HG02973 (cell line): ENCODE results near the gene FBXO2.
"Not testable (repeated sequence)": the region's sequence is repeated elsewhere in the genome, so short reads cannot be mapped to it uniquely, and the experiment has no call there.

Experiments
- ATAC-seq: cut with Tn5 transposase; IDR thresholded peaks from one replicate; pipeline ENCODE4 v1.9.1; 2021; ENCODE audit warnings: moderate library complexity; ENCODE audit not compliant: unreplicated experiment

Gene FBXO2

DNA sequence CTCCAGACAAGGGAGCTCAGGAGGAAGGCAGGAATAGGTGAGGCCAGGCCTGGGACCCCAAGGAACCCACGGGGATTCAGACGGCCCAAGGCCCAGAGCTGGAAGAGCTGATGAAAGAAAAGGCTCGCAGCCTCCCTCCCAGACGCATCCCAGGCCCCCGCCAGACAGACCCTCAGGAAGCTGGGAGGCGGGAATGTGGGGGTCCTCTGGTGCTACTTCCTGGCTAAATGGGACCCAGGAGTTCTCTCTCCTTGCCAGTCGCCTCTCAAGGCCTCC is 430 bp downstream of the FBXO2 start:
- ATAC-seq = no peak

DNA sequence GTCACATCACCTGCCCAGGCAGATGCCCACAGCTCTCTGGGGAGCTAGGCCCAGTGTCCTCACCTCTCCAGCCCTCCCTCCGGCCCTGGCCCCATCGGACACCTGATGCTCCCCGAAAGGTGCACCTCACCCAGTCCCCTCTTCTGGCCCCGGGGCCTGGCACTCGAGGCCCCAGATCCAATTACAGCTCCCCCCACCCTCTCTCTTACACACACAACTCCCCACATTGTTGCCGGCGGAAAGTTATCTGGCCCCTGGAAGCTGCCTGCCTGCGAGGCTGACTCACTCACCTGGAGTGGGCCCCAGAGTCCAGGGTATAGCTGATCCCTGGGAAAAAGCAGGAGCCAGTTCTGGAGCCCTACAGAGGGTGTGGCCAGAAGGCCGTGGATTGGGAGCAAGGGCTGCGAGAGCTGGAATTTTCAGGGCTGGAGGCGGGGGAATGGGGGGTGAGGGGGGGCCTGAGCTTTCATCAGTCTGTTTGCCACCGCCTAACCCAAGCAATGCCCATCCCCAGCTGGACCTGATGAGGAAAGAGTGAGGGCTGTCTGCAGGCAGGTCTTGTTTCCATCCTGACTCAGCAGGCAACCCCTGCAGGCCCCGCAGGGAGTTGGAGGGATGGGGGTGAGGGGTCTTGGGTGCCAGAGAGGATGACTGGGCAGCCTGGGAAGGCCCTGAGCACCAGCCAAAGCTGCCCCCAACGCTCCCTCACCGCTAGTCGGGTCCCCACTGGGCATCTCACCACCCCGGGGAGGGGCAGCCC is 948 bp downstream of the FBXO2 start:
- no peak for ATAC-seq

DNA sequence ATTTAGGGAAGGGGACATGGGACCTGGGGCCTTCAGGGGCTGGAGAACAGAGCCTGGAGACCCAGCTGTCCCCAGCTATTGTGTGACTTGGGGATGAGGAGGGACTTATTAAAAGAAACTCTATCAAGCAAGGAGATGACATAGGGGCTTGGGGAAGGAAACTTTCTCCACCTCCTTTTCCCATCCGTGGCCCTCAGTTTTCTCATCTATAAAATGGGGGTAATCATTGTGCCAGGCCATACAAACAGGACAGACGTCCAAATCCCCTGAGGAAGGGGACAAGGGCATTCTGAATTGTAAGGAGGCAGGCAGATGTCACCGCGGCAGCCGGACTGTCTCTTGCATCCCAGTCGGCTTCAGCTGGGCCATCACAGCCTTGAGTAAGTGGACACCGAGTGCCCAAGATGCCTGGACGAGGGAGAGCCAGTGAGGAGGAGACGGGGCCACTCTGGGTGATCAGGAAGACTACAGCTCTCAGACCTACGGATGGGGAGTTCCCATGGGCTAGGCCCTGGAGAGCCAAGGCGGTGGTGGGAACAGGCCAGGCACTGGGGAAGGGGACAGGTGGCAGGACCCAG is 1.9 kb downstream of the FBXO2 start:
- no peak for ATAC-seq

DNA sequence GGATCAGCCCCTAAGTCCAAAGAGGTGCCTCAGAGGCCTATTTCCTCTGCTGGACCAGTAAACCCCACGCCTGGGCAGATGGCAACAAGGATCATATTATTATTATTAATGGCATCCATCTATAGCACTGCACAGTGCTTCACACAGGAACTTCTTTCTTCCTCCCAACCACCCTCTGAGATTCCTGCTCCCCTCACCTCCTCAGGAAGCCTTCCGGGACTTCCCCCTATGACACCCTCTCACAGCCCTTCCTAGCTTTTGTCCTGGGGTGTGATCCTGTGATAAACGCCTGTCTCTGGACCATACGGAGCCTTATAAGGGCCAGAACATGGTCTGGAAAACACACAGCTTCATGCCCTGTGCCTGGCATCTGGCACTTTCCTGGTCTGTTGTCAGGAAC is 3.2 kb downstream of the FBXO2 start:
- no peak for ATAC-seq

DNA sequence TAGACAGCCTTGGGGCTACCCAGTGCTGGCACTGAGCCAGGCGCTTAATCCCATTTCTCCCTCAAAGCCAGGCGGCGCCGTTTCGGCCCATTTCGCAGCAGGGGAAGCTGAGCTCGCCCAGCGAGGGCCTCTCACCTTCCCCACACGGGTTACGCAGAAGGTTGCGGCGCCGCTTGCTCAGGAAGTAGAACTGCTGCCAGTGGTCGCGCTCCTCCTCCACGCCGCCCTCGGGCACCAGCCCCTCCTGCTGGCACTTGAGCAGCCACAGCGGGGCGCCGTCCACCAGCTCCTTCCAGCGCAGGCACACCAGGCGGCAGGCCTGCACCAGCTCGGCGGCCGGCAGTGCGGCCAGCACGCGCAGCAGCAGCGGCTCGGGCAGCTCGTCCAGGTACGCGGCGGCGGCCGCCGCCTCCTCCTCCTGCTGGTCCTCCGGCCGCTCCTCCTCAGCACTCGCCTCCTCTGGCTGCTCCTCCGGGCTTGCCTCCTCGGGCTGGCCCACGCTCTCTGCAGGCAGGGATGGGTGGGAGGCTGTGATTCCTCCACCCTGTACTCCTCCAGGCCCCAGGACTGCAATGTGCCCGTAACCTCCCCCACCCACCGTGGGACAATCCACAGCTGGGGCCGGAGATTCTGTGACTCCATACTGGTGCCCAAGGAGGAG is 3.8 kb downstream of the FBXO2 start:
- no peak for ATAC-seq

DNA sequence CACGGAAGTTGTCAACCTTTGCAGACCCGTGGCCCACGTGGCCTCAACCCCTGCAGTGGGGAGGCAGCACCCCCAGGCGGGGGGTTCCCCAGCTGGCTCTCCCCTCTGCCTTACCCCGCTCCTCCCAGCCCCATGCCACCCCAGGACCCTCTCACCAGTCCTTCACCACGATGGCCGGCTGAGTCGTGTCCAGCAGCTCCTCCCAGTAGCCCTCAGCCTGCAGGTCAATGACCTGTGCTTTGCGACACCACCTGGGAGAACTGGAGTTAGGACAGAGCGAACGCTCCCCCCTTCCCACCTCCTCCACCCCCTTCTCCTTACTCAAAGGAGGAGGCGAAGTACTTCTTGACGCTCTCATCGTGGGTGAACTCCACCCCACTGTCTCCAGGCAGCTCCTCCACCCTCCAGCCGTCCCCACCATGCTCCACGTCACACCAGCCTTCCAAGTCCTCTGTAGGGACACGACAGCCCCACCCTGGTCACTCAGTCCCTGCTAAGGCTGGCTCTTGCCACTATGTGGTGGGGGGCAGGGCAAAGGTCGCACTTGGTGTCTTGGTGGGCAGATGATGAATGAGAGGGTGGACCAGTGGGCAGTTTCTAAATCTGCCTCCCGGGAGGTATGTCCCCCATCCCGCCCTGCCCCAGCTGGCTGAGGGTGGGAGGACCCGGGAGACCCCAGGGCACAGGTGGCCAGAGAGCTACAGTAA is 4.5 kb downstream of the FBXO2 start:
- ATAC-seq = no peak

DNA sequence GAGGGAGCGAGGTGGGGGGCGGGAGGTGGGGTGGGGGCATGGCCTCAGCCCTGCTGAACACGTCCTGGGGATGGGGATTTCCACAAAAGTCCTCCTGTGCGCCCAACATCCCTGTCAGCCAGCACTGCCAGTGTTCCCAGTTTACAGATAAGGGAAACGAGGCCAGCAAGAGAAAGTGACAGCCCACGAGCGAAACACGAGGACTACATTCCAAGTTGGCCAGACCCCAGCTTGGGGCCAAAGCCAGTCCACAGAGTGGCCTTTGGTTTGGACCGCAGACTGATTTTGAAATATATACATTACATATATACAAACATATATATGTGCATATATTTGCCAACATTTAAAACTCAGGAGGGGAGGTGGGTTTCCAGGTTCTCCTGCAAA is 5.0 kb downstream of the FBXO2 start:
- ATAC-seq = no peak

DNA sequence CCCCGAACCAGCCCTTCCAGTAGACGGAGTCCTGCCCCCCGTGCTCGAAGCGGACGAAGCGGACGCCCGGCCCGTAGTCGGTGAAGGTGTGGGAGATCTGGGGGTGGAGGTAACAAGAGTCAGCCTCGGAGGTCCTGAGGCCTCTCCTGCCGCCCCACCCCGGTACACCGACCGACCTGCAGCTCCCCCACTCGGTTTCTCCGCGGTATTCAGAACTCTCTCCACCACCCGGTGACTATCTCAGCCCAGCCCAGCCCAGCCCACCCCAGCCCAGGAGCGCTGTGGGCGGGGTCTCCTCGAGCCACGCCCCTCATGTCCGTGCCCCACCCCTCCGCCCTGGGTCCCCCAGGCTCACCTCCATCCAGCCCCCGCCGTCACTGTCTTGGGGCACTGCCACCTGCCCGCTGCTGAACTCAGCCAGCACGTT is 5.5 kb downstream of the FBXO2 start:
- ATAC-seq = no peak

DNA sequence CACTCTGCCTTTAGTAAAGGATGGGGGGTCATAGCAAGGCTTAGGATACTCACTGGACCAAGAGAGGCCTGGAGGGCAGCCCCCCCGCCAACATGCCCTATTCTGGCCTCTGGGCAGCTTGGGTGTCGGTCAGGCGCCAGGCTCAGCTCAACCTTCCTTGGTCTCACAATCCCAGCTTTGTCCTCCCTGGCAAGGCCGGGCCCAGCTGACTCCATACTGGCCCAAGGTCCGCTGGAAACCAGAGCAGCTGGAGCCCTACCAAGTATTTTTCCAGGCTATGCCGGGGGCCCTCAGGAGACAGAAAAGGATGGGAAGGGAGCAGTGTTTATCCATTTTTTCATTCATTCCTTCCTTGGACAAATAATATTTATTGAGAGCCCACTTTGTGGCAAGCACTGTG is 6.2 kb downstream of the FBXO2 start:
- ATAC-seq = no peak

DNA sequence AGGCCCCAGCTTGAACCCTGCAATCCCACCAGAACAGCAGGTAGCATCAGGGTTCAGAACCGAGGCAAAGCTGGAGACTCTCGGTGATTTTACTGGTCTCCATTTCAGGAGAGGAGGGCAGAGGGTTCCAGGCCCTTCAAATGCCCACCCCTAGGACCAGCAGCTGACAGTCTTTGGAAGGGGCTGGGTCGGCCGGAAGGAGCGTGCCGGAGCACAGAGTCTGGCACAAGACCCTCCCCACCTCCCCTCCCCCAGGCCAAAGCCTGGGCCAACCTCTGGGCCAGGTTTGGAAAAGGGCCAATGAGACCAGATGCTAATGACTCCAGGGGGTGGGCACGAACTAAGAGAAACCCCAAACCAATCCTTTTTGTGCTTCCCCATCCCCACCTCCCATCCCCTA is 6.9 kb downstream of the FBXO2 start:
- no peak for ATAC-seq

DNA sequence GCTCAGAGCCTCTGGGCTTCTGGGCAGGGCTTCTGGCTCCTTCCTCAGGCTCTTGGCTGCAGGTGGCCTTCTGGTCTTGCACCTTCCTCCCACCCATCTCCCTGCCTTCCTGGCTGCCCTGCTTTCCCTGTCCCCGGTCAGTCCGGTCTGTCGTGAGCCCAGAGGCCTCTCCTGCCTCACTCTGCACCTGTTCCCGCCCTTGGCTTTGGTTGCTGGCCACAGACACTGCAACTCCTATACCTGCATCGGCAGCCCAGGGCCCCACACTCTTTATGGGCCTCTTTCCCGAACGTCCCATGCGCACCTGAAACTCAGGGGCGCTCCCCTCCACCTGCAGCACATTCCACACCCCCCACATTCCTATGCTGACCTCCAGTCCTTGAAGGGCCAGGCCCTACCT is 7.9 kb downstream of the FBXO2 start:
- no peak for ATAC-seq

DNA sequence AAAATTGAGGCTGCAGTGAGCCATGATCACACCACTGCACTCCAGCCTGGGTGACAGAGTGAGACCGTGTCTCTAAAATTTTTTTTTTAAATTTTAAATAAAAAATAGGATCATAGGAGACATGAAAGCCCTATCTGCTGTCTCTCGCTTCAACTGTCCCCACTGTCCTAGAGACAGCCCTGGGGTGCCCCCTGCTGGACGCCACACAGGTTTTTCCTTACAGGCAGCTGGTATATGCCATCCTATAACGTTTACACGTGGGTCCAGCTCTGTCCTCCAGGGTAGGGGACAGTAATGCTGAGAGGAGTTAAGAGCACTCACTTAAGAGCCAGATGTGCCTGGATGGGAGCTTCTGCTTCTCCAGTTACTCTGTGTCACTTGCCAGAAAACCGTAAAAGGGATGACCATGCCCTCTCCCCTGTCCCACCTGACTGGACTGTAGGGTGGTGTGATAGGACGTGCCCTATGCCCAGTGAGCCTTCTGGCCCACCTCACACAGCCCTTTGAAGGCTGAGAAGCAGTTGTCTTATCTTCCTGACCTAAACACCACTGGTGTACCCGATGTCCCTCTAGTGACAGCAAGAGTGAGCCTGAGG is 8.5 kb downstream of the FBXO2 start:
- ATAC-seq = no peak

DNA sequence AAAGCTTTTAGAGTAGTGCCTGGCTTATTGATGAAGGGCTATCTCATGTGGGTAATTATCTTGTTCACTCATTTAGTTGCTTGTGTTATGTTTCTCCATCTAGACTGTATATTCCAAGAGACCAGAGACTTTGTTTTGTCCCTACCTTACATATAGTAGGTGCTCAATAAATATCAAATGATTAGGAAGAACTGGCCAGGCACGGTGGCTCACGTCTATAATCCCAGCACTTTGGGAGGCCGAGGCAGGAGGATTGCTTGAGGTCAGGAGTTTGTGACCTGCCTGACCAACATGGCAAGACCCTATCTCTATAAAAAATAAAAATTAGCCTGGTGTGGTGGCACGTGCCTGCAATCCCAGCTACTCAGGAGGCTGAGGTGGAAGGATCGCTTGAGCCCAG is 9.0 kb downstream of the FBXO2 start:
- ATAC-seq = no peak

DNA sequence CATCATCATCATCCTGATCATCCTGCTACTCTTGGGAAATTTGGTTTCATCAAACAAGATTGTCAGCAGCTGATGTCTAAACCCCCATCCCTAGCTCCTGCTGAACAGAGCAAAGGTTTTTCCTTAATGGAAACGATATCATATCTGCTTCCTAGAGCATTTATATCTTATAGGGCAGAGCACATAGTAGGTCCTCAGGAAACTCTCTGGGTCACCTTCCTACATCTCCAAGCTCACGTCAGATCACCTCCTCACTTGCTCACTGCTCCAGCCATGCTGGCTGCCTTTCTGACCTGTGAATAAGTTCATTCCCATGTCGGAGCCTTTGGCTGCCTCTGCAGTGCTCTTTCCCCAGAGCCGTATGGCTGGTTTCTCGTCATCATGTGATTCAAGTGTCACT is 10.4 kb downstream of the FBXO2 start:
- ATAC-seq = no peak

DNA sequence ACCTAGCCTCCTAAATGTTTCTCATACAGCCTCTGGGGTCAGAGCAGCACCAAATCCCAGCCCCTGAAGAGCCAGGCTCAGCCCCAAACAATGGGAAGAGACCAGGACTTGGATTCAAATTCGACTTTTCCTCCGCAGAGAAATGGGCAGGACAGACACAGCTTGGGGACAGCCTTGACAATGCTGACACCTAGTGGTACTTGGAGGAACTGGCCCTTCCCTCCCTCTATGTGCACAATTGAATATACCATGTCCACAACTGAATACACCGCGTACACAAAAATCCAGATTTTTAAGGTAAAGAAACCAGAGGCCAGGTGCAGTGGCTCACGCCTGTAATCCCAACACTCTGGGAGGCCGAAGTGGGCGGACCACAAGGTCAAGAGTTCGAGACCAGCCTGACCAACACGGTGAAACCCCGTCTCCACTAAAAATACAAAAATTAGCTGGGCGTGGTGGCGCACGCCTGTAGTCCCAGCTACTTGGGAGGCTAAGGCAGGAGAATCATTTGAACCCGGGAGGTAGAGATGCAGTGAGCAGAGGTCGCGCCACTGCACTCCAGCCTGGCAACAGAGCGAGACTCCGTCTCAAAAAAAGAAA is 11.7 kb downstream of the FBXO2 start:
- ATAC-seq = not testable (repeated sequence)

DNA sequence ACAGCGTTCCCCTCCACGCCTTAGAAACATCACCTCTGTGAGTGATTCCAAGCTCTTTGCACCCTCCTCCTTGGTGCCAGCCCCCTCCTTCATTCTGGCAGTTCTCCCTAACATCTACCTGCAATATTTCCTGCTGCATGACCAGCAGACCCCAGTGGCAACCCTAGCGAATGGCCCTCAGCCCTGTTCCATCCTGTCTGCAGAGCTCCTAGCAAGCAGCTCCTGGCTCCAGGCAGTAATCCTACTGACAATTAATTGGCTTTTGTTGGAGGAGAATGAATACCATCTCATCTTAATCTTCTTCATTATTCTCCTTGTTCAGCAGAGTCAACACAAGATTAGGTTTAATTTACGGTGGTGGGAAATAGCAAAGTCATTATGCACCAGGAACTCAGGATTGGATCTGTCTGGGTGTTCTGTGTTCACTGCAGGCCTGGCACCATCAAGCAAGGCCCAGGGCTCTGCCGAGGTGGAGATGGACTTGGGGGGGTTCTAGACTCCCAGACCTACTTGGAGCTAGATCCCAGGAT is 12.4 kb downstream of the FBXO2 start:
- ATAC-seq = no peak

DNA sequence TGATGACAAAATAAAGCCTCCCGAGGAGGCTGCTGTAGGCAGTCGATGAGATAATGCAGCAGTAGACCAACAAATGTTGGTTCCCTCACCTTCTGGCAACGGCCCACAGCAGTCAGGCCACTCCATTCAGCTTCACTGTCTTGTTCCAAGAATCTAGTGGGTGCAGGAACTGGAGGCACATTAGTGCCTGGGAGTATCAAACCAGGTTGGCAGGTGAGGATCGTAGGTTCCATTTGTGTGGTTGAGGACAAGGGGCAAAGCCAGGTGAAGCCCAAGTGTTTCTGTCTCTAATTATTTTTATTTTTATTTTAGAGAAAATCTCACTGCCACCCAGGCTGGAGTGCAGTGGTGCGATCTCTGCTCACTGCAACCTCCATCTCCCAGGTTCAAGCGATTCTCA is 13.3 kb downstream of the FBXO2 start:
- ATAC-seq = no peak

DNA sequence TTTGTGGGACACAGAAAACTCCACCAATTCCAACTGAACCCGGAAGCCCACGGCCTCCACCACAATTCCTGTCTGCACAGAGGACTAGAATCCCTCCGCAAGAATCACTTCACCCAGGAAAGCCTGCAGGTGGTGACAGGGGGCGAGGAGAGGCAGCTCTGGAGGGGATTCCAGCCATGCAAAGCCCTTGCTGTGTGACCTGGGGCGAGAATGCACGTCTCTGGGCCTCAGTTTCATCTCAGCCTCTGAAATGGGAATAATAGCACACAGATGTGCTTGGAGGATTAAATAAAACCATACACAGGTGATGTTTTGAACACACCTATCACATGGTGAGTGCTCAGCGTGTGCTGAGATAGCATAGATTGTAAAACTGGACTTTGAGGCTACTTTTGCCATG is 14.1 kb downstream of the FBXO2 start:
- no peak for ATAC-seq

DNA sequence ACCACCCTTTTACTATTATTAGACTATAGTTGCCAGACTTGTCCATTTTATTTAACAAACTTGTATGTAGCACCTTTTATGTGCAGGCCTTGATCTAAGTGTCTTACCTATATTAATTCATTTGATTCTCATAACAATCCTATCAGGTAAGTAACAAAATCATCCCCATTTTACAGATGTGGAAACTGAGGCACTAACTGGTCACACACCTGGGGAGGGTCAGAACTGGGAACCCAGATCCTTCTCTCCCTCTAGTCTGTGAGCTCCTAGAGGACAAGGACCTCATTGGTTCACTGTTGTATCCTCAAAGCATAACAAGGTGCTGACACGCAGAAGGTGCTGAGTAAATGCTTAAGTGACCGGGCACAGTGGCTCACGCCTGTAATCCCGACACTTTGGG is 14.9 kb downstream of the FBXO2 start:
- ATAC-seq = no peak

DNA sequence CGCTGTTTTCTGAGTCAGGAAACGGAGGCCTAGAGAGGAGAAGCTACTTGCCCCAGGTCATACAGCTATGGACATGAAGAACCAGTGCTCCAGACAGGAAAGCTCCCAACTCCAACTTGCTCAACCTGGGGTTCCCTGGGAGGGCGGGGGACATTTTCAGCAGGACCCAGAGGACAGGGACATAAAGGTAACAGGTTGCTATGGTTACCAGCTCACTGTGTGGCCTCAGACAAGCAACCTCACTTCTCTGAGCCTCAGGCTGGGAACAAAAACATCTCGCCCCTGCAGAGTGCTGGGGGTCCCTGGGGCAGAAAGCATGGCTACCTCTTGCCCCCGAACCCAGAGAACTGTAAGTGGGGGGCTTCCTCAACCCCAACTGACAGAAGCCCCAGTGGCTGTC is 16.1 kb downstream of the FBXO2 start:
- no peak for ATAC-seq
